HEK293 (cell line): ENCODE data around the gene PPP2R1B.

Experiments
- HIC1 ChIP-seq: fragments of 450-650 bp; formaldehyde crosslinking; IDR thresholded peaks from 2 replicates; pipeline ENCODE4 v1.5.1; 2016; ENCODE audit warnings: missing biosample characterization, missing genetic modification characterization
- TSHZ1 ChIP-seq: fragments of 450-650 bp; formaldehyde crosslinking; IDR thresholded peaks from 2 replicates; pipeline ENCODE4 v1.5.1; 2016; ENCODE audit warnings: missing biosample characterization, missing genetic modification characterization, borderline replicate concordance
- ZNF302 ChIP-seq: fragments of 450-650 bp; formaldehyde crosslinking; IDR thresholded peaks from 2 replicates; pipeline ENCODE4 v1.5.1; 2016; ENCODE audit warnings: missing biosample characterization, missing genetic modification characterization, low read depth
- ZNF558 ChIP-seq: fragments of 450-650 bp; formaldehyde crosslinking; IDR thresholded peaks from 2 replicates; pipeline ENCODE4 v1.5.1; 2016; ENCODE audit warnings: missing biosample characterization, missing genetic modification characterization

- TF ChIP-seq ZNF558 (no peak), TSHZ1 (no peak), ZNF302 (tag by site-specific recombination) (no peak), HIC1 (tag by site-specific recombination) (no peak)
These were observed 78.2 kb downstream of the PPP2R1B start for GRCh38 chr11:111688013-111688412.
